D721Med (cell line): ENCODE data around the gene INCENP.
A peak's percentile ranks its signal among the peaks of the same experiment; 100 is the strongest.

ENCODE experiments used
- DNase-seq: peaks from one replicate; pipeline ENCODE4 v3.0.0; 2011; ENCODE audit warnings: low spot score; ENCODE audit not compliant: insufficient read length
- FAIRE-seq: peaks from 2 replicates; lab custom pipeline; 2011; peaks lifted over from hg19 to GRCh38; lab: Jason Lieb, UNC
- CTCF ChIP-seq: IDR thresholded peaks from 2 replicates; pipeline ENCODE4 v1.5.1; 2012; ENCODE audit warnings: mild to moderate bottlenecking, control low read depth; ENCODE audit not compliant: insufficient read depth; ENCODE audit errors: missing control alignments

The INCENP gene

GRCh38 chr11:62148271-62148980 is 24.6 kb downstream of the INCENP start:
- no peak for FAIRE-seq
- no peak for DNase-seq
- TF ChIP-seq CTCF: no peak

- TF ChIP-seq CTCF: no peak
- FAIRE-seq (no peak), DNase-seq (no peak)
These were observed 26.4 kb downstream of the INCENP start for GRCh38 chr11:62149986-62150886.

GRCh38 chr11:62150887-62151736 is 27.3 kb downstream of the INCENP start:
- FAIRE-seq (no peak), DNase-seq (peak; percentile 63)
- no peak for TF ChIP-seq CTCF

- no peak for TF ChIP-seq CTCF
- FAIRE-seq (no peak), DNase-seq (no peak)
These were observed 27.9 kb downstream of the INCENP start for GRCh38 chr11:62151737-62152102.

GRCh38 chr11:62152245-62153086 is 28.7 kb downstream of the INCENP start:
- FAIRE-seq: no peak
- no peak for DNase-seq
- TF ChIP-seq CTCF: no peak

- DNase-seq: no peak
- FAIRE-seq: no peak
- TF ChIP-seq CTCF: no peak
These were observed 29.2 kb downstream of the INCENP start for GRCh38 chr11:62153087-62153395.
